Endothelial cell of hepatic sinusoid (primary cell): ENCODE data around the gene SCRT2.

ENCODE experiments used
- in situ Hi-C: cut with HindIII; loops from 2 replicates; pipeline ENCODE4 v1.10.0; 2017; ENCODE audit warnings: low sequenced_read_pairs

Gene SCRT2

GRCh38 chr20:675453-676314, at the start of gene SCRT2:
TSS of gene SCRT2 (minus strand) at chr20:675802. CDS start at chr20:675601, 201 bp downstream.
- in situ Hi-C loops = no loop called here

DNA sequence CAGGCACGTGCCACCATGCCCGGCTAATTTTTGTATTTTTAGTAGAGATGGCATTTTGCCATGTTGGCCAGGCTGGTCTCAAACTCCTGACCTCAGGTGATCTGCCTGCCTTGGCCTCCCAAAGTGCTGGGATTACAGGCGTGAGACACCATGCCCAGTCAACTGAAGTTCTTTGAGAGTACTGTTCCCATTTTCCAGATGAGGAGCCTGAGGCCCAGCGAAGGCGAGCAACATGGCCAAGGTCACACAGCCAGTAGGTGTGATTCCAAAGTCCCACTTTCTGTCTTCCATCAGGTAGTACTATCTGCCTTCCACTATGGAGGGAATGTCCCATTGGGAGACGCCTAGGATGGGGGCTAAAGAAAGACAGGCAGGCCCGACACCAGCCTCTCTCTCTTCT, 49.2 kb upstream of the SCRT2 start:
- in situ Hi-C loops = loop anchor here (5.0 kb wide), 1 partner anchor 107 kb away; no protein-coding TSS in a partner anchor

- in situ Hi-C loops = loop anchor here (5.0 kb wide), 1 partner anchor 106 kb away; no protein-coding TSS in a partner anchor
Observed at GRCh38 chr20:723756-724155, 48.2 kb upstream of the SCRT2 start.

DNA sequence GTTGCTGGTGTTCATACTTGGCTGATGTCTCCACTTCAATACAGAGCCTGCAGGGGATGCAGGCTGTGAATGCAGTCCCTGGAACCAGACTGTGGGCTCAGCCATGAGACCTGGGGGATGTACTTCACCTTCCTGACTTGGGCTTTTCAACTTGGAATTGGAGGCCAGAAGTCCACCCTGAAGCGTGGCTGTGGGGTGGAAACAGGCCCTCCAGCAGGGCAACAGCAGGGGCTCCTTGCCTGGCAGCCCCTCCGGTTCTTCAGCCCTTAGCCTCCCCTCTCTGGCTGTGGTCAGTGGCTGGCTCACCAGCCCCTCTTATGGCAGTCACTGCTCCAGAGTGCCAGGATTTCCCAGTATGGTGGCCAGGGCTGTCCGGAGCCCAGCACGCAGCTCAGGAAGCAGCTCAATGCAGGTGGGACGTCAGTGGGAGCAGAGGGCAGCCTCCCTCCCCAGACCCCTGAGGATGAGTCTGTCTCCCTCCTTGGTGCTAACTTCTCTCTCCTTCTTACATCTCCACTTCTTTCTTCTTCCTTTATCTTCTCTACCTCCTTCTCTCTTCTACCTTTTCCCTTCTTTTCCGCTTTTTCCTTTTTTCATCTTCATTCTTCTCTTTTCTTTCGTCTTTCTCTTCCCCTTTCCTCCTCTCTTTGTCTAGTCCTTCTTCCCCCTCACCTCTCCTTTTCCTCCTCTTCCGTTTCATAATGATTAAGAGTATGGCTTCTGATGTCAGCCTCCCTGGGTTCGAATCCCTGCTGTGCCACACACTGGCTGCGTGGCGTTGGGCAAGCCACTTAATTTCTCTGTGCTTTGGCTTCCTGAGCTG, 47.4 kb upstream of the SCRT2 start:
- in situ Hi-C loops = loop anchor here (5.0 kb wide), 1 partner anchor 106 kb away; no protein-coding TSS in a partner anchor

DNA sequence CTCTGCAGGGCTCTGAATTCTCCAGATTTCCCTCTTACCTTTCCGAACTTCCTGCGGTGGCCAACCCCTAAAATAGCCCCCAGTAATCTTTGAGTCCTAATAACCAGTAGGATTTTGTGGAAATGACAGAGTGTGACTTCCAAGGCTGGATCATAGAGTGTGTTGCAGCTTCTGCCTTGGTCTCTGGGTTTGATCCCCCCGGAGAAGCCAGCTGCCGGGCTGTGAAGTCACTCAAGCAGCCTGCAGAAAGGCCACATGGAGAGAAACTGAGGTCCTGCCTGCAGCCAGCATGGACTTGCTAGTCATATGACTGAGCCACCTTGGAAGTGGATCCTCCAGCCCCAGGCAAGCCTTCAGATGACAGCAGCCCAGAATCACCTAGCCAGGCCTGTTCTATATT, 46.3 kb upstream of the SCRT2 start:
- in situ Hi-C loops = loop anchor here (5.0 kb wide), 1 partner anchor 105 kb away; no protein-coding TSS in a partner anchor

DNA sequence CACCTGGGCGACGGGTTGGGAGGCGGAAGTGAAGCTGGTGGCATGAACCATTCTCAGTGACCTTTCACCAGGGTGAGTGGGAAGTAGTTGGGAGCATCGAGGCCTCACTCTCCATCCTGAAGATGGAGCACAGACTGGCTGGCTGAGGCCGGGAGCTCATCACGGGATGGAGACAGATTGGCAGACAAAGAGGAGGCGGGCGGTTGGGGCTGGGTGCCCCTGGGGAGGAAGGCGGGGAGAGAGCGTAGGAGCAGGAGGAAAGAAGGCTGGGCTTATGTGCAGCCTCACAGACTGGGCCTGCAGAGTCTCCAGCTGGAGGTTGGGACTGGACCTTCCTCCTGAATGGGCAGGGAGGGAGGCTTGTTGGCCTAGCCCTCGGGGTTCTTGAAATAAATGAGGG, 44.2 kb upstream of the SCRT2 start:
- in situ Hi-C loops = loop anchor here (5.0 kb wide), 1 partner anchor 103 kb away; no protein-coding TSS in a partner anchor

DNA sequence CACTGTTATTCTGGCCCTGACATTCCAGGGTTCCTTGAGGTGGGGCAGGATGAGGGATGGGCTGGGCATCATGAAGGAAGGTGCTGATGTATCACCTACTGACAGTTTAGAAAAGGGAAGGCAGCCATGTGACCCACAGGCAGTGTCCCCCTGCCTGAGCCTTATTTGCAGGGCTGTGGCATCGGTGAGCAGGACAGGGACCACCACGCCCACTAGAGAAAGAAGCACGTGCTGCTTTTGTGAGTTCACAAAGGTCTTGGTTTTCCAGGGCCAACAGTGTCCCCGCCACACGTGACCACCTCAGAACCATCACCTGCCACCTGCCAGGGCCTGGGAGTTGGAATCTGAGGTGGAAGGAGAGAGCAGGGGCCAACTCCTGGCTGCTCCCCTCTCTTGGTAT, 43.5 kb upstream of the SCRT2 start:
- in situ Hi-C loops = no loop called here

GRCh38 chr20:717832-718231, 42.2 kb upstream of the SCRT2 start:
- in situ Hi-C loops = no loop called here

- in situ Hi-C loops = no loop called here
Observed at GRCh38 chr20:717271-717670, 41.7 kb upstream of the SCRT2 start.

DNA sequence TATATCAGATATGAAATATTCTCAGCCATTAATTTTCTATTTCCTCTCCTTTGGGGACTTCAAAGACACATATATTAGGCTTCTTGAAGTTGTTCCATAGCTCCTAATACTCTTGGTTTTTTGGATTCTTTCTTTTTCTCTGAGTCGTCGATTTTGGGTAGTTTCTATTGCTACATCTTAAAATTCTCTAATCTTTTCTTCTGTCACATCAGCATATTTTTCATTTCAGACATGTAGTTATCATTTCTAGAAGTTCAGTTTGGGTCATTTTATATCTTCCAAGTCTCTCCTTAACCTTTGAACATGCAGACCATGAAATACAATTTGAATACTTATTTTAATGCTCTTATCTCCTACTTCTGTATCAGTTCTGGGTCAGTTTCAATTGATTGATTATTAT, 38.9 kb upstream of the SCRT2 start:
- in situ Hi-C loops = no loop called here

DNA sequence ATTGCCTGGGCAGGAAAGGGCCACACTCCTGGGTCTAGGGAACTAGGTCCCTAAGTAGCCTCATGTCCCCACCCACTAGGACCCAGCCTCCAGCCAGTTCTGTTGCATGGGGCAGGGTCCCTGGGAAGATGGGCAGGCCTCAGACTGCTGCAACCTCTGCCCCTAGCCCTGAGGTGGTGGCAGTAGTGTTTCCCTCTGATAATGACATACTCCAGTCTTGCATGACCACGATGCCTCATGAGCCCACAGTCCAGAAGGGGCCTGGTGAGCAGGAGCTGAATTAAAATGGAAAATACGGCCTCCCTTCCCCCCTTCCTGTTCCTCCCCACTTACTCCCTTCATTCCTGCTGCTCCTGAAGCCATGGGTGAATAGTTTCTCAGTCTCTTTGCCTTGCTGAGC, 36.0 kb upstream of the SCRT2 start:
- in situ Hi-C loops = no loop called here

GRCh38 chr20:710780-711450, 35.3 kb upstream of the SCRT2 start:
- in situ Hi-C loops = no loop called here

- in situ Hi-C loops = no loop called here
Observed at GRCh38 chr20:709991-710779, 34.6 kb upstream of the SCRT2 start.

DNA sequence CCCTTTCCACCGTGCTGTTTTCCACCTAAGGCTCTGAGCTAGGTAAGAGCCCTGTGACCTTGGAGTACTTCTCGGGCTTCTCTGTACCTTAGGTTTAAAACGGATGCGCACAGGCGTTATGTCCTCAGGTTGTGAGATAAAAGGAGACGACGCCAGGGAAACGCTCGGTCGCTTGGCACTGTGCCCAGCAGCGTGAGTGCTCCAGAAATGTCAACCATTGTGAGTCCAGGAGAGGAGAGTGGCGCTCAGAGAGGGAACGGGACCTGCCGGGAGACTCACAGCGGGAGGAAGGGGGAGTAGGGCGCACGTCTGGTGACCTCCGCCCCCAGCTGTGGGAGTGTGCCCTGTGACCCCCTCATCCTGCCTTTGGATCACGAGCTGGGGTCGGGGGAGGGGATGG, 33.8 kb upstream of the SCRT2 start:
- in situ Hi-C loops = no loop called here

- in situ Hi-C loops = no loop called here
Observed at GRCh38 chr20:708956-709355, 33.4 kb upstream of the SCRT2 start.

GRCh38 chr20:707451-708110, 32.0 kb upstream of the SCRT2 start:
- in situ Hi-C loops = no loop called here

GRCh38 chr20:706366-706885, 30.8 kb upstream of the SCRT2 start:
- in situ Hi-C loops = no loop called here

- in situ Hi-C loops = no loop called here
Observed at GRCh38 chr20:704726-705125, 29.1 kb upstream of the SCRT2 start.

GRCh38 chr20:703426-703825, 27.8 kb upstream of the SCRT2 start:
- in situ Hi-C loops = no loop called here

- in situ Hi-C loops = no loop called here
Observed at GRCh38 chr20:703006-703405, 27.4 kb upstream of the SCRT2 start.
